ENCODE measurements around the gene PTPRE.

DNA sequence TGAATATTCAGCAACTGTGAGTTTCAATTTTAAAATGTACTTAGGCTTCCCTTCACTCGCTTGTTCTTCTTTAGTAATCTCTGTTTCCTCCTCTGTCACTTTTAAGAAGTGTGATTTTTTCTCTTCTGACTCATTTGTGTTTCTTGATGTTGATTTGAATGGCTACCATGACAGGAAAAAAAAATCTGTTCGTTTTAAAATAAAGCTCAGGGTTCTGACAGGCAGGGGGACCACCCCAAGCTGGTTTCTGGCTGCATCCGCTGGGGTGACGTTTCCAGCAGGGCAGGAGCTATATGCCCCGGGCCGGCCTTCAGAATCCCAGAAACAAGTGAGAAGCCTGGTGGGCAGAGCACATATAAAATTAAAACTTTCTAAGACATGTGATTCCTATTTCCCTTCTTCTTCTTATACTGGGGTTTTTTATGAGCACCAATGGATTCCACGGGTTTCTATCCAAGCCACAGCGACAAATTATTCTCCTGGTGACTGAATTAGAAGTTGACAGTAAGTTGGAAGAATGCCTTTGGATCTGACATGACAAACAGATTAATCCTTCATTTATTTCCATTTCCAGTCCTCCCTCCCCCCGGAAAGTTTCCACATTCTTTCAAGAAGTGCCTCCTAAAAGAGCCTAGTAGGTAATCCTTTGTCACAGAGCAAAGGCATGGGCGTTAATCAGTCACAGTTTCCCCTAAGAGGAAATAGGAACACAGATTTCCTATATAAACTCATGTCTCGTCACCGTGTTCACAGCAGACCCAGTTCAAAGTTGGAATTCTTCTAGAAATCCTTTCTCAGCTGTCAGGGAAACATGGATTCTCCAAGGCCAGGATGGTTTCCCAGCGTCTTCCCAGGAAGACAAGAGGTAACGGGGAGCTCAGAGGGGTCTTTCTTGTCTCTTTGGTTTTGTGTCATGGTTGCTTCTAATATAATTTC, 79.9 kb downstream of the PTPRE start:
- TF ChIP-seq CTCF (IDR thresholded peaks at IDR 0.05; ENCODE audit: low read depth, low read length) (no peak), EZH2phosphoT487 (IDR thresholded peaks at IDR 0.05; ENCODE audit: low read depth) (no peak)
